NB4 (cell line): ENCODE measurements around the gene CHST9.

ENCODE experiments used
- CTCF ChIP-seq: IDR thresholded peaks from one replicate; pipeline ENCODE4 v1.5.1; 2012; ENCODE audit warnings: low read depth, low read length
- MYC ChIP-seq: IDR thresholded peaks from 2 replicates; pipeline ENCODE4 v1.6.1; 2011; ENCODE audit warnings: low read depth, low read length
- POLR2A ChIP-seq: IDR thresholded peaks from 2 replicates; pipeline ENCODE4 v1.6.1; 2011; ENCODE audit warnings: mild to moderate bottlenecking; ENCODE audit not compliant: insufficient read length; ENCODE audit errors: extremely low read depth

DNA sequence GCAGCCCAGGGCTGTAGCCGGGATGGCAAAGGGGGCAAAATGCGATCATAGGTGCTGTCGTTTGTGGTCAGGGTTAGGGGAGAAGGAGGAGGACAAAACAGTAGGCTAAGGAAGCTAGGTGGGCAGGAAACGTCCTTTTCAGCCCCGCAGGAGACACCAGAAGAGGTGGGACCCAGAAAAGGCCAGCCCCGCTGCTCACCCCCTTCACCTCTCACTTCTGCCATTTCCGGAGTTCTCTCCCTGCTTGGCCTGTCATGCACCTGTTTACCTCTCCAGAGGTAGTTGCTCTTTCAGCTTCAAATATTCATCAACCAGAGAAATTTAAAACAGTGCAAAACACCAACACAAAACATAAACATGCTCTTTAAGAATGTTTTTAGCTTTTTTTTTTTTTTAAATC, 320.4 kb downstream of the CHST9 start:
- TF ChIP-seq CTCF (no peak), MYC (no peak), POLR2A (no peak)
